Measurements from ENCODE around the gene ANKS3.

DNA sequence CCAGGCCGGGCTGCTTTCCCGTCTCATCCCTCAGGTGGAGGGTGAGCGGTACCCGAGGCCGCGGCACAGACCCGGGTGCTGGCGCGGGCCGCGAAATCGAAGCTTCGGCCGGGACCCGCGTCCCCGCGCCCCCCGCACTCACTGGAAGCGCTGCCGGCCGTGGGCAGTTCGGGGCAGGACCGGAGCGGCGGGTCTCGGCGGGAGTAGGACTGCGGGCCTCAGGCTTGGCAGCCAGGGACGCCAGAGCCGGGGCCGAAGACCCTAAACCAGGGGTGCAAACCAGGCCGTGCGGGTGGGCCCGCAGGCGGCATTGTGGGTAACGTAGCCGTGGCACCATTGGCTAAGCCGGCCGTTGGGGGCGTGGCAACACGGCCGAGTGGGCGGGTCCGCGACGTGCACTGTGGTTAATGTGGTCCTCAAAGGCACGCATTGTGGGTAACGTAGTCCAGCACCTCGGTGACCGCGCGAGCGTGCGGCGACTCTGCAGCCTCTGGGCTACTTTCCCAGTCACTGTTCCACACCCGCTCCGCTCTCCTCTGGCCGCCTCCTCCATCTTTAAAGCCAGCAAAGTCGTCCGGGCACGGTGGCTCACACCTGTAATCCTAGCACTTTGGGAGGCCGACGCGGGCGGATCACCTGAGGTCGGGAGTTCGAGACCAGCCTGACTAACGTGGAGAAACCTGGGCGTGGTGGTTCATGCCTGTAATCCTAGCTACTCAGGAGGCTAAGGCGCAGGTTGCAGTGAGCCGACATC lies 33.0 kb upstream of the ANKS3 start, which contains the start of gene ZNF500:
- TF ChIP-seq, protein P1, sequence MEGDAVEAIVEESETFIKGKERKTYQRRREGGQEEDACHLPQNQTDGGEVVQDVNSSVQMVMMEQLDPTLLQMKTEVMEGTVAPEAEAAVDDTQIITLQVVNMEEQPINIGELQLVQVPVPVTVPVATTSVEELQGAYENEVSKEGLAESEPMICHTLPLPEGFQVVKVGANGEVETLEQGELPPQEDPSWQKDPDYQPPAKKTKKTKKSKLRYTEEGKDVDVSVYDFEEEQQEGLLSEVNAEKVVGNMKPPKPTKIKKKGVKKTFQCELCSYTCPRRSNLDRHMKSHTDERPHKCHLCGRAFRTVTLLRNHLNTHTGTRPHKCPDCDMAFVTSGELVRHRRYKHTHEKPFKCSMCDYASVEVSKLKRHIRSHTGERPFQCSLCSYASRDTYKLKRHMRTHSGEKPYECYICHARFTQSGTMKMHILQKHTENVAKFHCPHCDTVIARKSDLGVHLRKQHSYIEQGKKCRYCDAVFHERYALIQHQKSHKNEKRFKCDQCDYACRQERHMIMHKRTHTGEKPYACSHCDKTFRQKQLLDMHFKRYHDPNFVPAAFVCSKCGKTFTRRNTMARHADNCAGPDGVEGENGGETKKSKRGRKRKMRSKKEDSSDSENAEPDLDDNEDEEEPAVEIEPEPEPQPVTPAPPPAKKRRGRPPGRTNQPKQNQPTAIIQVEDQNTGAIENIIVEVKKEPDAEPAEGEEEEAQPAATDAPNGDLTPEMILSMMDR (IDR thresholded peaks at IDR 0.05) = no peak
- TF ChIP-seq POLR2A (IDR thresholded peaks at IDR 0.05) = no peak
